Activated effector memory CD4-positive, alpha-beta T cell treated with anti-CD3 and anti-CD28 coated beads, Interleukin-2, amount 50 U/mL, for 16 hours (primary cell): ENCODE results near the gene MROH9.

Source experiments
- DNase-seq: peaks from one replicate; pipeline ENCODE4 v3.0.0-alpha.2; 2020

The MROH9 gene

DNA sequence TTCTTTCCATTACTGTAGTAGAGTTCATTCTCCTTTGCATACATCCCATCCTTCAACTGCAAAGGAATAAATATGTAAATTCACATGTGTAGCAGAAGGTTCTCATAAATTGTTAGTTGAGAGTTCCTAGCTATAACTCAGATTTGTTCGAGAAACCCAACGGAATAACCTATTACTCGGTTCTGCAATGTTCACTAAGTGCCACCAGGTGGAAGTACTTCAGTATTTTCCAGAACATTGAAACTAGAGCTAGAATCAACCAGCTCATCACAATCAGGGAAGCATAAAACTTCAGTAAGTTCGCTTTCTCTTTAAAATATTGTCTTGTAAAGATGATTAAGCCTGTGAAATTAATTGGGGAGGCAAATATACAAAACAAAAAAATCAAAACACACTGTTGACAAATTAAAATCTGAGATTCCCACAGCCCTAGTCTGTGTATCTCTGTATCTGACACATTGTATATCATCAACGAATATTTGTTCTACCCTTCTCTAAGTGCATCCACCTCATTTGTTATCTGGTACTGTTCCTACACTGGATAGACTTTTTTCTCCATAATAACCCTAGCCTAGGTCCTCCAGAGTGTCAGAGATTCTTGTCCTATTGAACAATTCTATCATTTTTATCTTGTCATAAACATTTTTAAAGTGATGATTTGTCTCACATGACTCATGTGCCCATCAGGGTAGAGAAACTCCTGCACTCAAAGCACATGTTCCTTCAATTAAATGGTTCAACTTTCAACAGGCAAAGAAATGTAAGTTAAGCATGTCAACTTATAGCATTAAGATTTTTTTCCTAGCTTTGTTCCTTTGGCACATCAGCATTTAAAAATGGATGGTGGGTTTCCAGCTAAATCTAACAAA is 31.9 kb downstream of the MROH9 start:
- no peak for DNase-seq

DNA sequence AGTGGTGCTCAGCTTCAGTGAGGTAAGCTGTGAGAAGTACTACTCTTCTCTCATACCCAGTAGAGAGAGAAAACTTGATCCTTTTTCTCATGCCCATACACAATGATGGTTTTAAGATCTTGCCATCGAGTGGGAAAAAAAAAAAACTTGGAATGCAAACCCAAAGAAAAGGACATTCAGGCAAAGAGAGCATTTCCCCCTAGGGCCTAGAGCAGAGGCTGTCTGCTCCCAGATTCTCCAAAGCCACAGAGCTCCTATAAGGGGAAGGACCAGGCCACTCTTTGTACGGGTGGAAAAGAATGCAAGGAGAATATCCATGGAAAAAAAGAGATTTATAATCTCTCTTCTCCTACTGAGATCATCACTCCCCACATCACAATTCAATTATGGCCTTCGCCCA is 34.9 kb downstream of the MROH9 start:
- DNase-seq = no peak

DNA sequence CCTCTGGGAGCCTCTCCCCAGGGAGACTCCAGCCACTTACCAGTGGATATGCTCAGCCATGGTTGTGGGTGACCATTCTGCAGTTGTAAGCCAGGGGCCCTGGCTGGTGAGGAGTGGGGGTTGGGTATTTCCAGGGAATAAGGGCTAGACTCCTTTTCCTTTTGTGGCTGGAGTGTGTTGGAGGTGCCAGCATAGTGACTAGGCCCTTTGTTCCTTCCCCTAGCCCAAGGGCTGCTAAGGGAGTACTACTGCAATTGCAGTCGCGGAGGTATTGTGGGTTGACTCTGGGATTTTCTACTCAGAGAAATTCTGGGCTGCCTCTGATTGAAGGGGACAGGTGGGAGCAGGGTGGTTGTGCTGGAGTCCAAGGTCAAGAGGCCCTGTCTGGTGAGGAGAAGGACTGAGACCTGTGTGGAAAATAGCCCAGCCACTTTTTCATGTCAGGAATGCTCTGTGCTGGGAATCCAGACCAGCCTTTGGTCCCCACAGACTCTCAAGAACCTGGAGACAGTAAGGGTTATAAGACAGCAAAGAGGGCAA is 43.1 kb downstream of the MROH9 start:
- no peak for DNase-seq

DNA sequence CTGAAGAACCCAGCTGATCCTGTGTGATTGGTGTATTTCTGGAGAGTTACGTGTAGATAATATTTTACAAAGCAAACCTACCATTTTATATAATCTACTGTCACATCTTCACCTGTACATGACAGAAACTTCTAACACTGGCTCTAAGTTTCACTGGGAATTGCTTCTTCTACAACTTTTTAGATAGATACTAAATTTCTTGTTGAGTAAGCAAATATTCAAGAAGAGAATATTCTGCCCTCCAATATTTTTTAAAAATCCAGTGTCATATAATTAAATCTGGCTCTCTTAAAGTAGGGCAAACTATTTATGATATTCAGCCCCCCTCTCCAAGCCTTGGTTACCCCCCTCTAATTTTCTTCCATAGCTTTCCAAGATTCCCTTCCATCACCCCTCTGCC is 50.1 kb downstream of the MROH9 start:
- DNase-seq = no peak

DNA sequence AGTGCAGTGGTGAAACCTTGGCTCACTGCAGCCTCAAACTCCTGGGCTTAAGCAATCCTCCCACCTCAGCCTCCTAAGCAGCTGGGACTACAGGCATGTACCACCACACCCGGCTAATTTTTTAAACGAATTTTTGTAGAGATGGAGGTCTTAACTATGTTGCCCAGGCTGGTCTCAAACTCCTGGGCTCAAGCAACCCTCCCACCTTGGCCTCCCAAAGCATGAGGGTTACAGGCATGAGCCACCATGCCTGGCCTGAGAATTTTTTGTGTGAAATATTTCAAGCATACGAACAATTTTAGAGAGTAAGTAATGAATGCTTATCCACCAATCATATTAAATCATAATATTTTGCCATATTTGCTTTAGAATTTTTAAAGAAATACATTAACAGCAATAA is 51.6 kb downstream of the MROH9 start:
- DNase-seq = no peak

DNA sequence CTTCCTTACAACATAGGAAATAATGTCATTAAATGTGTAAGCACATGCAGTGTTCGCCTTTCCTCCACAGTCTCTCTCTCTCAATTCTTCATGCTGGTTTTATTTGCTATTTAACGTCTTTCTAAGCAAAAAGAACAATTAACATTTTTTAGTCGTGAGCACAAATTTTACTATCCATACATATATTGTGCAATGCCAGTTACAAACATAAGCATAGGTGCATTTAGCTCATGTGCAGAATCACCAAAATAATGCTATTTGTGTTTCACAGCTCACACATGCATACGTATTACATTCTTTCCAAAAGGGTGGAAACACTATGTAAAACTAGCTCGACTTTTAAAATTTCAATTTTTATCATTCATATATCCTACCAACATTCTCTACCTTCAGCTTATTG is 52.1 kb downstream of the MROH9 start:
- DNase-seq = no peak

DNA sequence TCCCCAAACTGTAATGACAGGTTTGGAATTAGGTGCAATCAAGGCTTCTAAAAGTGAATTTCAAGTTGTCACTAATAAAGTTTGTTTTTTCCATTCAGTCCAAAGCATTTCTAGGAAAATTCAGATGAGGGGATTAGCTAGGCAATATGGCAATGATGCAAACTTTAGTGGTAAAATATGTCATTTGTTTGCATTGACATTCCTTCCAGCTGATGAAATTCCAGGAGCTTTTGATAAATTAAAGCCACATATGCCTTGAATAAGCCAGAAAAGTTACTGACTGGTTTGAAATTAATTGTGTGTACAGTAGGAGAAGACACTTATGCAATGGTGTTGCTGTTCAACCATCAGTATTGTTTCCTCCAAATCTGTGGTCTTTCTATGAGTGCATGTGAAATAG is 57.8 kb downstream of the MROH9 start:
- DNase-seq = no peak

DNA sequence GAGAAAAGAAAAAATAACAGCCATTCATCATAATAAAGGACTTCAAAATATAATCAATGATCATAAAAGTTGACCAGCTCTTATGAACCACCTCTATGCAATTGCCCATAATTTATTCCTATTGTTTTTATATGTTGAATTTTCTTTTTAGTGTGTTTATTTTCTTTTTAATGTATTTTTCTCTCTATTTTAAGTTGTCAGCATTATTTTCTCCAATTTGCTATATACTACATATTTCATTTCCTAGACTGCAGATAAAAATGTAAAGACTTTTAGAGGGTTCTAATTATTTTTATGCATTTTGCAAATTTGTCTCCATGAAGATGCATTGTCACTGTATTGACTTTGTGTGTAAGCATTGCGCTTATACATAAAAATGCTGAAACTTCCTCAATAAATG is 58.4 kb downstream of the MROH9 start:
- DNase-seq = no peak

DNA sequence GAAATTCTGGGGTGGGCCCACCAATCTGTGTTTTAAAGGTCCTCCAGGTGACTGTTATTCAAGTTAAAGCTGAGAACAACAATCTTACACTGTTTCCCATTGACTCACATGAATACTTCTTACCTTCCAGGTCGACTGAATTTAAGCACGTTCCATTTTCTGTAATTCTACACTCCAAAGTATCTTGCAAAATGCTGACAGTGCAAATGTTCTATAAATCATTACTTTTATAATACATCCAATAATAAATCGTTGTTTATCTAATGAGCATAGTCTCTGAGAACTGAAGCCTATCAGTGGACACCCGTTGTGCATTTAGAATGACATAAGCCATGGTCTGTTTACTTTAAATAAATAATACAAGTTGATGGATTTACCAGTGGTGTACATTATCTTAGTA is 79.5 kb downstream of the MROH9 start:
- DNase-seq = no peak

DNA sequence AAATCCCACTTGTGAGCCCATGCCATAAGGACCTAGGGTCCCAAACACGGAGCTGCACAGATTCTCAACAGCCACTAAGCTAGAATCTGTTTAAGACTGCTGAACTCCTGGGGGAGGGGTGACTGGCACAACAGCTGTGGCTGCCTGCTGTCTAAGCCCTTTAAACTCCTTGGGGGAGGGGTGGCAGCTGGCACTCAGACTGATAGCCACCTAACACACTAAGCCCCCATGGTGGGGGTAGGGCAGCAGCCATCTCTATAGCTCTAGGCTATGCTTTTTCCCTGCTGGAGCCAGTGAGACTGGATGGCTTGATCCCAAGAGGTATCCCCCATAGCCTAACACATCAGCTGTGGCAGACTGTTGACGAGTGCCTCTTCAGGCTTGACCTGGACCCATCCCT is 82.1 kb downstream of the MROH9 start:
- DNase-seq = no peak

DNA sequence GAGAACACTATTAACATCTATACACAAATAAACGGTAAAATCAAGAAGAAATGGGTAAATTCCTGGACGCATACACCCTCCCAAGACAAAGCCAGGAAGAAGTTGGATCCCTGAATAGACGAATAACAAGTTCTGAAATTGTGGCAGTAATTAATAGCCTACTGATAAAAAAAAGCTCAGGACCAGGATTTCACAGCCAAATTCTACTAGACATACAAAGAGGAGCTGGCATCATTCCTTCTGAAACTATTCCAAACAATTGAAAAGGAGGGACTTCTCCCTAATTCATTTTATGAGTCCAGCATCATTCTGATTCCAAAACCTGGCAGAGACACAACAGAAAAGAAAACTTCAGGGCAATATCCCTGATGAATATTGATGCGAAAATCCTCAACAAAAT is 84.6 kb downstream of the MROH9 start:
- DNase-seq = no peak

DNA sequence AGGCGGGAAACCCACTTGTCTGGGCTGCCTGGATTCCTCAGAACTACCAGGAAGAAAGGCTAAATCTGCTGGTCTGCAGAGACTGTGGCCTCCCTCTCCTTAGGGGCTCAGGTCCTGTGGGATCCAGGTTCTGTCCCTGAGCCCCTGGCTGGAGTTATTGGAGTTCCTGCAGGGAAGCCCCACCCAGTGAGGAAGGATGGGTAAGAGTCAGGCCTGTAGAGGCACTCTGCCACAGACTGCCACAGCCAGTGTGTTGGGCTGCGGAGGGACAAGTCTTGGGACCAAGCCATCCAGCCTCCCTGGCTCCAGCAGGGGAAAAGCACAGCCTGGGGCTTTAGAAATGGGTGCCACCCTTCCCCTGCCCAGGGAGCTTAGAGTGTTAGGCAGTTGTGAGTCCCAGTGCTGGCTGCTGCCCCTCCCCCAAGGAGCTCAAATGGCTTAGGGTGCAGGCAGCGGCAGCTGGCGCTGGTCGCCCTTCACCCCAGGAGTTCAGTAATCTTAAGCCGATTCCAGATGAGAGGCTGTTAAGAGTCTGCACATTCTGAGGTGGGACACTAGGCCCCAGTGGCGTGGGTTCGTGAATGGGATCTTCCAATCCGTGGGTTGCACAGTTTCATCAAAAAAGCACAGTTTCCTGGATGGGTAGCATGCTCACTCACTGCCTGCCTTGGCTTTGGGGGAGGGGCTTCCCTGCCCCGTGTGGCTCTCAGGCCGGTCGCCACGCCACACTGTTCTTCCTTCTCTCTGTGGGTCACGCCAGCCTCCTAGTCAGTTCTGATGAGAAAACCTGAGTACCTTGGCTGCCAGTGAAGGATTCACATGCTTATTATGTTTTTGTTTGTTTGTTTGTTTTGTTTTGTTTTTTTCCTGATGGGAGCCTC is 97.7 kb downstream of the MROH9 start:
- no peak for DNase-seq

DNA sequence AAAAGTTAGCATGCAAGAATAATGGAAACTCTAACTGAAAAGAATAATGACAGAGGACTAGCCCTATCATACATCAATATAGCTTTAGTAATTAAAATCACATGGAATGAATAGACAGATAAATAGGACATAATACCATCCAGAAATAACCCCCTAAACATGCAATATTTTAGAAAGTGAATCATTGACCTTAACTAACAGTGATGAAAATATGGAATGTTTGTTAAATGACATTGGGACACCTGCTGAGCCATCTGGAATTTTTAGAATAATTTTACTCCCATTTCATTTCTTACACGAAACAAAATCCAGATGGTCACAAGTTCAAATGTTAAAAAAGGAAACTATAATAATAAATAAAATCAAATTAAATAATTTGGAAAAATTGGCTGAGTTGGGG is 102.3 kb downstream of the MROH9 start:
- DNase-seq = no peak

DNA sequence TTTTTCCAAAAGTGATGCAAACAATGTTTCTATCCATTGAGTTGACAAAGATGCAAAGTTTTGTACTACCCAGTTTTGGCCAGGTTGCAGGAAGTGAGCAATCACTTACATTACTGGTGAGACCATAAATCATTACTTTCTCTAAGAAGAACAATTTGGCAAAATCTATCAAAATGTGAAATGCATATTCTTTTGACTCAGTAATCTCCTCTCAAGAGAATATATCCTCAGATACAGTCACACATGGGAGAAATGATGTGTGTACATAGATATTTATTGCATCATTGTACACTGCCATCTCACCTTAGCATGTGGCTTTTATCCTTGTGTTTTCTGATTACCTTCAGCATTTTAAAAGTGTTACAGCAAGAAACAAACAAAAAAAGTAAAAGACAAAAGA is 103.0 kb downstream of the MROH9 start:
- no peak for DNase-seq

DNA sequence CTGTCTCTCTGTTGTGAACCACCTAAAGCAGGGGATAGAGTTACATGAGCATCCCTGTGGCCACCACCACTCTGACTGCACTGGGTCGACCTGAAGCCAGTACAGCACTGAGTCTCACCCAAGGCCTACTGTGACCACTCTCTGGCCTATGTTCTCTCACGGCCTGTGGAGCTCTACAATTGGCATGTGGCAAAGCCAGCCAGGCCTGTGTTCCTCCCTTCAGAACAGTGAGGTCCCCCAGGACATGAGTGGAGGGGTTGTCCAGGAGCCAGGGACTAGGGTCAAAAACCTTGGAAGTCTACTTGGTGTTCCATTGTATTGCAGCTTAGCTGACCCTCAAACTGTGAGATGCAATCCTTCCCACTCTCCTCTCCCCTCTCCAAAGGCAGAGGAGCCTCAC is 112.7 kb downstream of the MROH9 start:
- DNase-seq = no peak

DNA sequence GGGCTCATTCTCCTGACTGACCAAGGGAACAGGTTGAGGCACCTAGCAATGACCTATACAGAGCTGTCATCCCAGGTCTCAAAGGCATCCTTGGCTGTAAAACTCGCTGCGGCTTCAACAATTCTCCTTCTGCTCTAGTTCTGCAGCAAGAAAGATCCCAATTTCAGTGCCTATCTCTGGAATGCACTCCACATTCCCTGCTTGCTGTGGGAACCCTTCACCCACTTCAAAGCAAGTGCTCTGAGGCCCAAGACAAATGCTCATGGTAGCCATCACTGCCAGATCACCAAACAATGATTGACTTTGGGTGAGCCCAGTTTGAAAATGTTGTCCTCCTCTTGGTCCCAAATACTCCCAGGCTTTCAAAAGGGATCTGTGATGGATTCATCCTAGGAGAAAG is 117.6 kb downstream of the MROH9 start:
- no peak for DNase-seq

DNA sequence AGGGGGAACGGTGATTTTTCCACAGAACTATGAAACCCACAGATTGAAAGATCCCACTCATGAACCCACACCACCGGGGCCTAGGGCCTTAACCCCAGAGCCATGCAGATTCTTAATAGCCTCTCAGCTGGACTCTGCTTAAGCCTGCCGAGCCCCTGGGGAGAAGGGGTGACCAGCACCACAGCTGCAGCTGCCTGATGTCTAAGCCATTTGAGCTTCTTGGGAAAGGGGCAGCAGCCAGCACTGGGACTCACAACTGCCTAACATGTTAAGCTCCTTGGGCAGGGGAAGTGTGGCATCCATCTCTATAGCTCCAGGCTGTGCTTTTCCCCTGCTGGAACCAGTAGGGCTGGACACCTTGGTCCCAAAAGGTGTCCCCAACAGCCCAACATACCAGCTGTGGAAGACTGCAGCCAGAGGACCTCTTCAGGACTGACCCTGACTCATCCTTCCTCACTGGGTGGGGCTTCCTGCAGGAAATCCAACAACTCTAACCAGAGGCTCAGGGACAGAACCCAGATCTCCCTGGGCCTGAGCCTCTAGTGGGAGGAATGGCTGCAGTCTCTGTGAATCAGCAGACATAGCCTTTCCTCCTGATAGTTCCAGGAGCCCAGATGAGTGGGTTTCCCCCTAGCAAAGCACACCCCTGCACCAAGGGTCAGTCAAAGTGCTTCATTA is 120.8 kb downstream of the MROH9 start:
- no peak for DNase-seq

DNA sequence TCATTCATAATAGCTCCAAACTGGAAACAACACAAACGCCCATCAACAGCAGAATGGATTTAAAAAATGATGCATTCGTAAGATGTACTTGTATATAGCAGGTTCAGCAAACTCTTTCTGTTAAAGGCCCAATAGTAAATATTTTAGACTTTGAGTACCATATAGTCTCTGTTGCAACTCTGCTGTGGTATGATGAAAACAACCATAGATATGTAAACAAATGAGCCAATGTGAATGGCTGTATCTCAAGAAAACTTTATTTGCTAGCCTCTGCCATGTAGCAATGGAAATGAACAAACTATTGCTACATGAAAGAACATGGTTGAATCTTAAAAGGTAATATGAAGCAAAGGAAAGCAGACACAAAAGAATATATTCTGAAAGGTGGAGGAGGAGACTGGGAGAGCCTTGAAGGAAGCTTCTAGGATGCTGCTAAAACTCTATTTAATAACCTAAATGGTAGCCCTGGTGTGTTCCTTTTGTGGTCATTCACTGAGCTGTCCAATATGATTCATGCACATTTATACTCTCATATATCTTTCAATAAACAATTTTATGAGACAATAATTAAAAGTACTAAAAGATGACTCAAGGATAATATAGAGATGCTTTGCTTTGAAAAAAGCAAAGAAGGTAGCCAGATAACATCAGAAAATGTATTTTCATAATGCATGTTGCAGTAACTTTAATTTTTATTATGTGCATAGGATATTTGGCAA is 126.2 kb downstream of the MROH9 start:
- no peak for DNase-seq

DNA sequence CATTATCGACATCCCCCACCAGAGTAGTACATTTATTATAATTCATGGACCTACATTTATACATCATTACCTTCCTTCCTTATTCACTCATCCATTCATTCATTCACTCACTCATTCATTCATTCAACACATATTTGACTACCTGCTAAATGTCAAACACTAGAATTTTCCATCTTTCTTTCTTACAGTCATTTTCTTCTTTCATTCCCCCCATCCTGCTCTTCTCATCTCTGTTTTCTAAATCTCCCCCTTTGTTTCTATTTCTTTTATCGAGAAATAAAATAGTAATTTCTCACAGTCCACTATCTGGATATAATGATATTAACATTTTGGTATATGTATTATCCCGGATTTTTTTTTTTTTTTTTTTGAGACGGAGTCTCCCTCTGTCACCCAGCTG is 127.6 kb downstream of the MROH9 start:
- no peak for DNase-seq

DNA sequence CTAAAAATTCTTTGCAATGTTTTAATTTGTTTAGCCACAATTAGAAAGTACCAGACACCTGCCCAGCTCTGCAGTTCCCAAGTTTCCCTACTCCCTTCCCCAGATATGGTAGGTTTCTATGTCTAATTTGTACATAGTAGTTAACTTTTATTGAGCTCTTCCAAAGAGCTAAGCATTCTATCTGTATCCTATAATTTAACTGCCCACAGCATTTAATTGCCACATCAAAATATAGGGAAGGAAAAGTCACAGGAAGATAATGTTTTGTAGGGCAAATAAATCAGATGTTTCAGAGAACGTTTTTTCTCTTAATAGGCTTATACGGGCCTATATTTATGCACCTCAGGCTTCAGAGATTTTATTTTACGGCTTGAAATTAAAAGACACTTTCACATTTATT is 139.7 kb downstream of the MROH9 start:
- no peak for DNase-seq

DNA sequence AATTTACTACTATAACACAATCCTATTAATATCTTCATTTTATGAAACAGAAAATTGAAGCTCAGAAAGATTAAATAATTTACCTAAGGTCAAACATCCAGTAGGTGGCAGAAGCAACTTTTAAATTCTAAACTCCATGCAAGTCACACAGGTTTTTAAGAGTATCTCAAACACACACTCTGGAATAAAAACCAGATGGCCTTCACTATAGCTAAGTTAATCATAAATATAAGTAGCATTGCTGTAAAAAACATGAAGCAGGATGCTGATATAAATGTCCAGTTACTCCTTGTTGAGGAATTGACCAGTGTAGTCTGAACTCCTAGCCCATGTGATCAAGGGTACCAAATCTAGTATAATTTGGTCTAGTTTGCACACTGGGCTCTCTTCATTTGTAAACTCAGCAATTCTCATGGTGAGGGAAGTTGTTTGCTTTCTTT is 146.0 kb downstream of the MROH9 start:
- DNase-seq = no peak

DNA sequence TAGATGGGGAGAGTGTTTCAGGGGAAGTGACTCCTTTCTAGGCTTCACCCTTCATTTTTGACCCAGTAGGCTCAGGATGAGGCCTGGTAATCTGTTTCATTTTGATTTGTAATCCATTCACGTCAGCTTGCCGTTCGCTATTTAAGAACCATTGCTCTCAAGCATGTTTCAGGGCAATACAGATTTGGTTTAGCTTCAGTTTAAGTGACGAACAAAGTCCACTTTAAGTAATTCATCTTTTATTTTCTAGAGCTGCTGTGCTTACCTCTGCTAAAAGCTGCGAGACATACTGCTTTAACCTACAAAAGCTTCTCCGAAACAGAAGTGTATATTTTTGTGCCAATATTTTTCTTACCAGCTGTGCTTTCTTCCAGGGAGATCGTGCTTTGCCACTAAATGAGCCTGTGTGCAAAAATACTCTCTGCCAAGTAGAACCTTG is 146.4 kb downstream of the MROH9 start:
- DNase-seq = no peak

DNA sequence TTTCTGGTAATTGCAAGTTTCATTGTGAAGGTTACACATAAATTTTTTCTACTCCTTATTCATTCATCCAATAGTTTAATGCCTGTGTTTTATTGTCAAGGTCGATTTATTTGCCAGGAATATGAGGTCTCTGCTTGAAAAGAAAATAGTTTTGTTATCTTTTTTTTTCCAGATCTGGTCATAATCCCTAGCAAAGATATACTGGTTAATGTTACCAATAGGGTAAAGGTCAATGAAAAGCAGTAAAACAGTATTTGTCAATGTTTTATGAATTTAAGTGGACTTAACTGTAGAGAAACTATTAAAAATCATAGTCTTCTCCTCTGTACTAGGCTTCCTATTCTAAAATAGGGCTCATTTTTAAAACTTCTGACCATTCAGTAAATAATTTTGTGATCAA is 147.3 kb downstream of the MROH9 start:
- DNase-seq = no peak
